K562 (cell line): ENCODE results near the gene TERC. TPM values are rescaled to one million over a fixed set of nuclear protein-coding genes. Genes with fewer than 3 reads are reported as not detected.

Experiments
- DPF2 ChIP-seq: fragments of 450-650 bp; IDR thresholded peaks from 2 replicates; pipeline ENCODE4 v1.6.1; 2016
- HOXB6 ChIP-seq: fragments of 250-450 bp; sonication (Bioruptor Pico); IDR thresholded peaks from 2 replicates; pipeline ENCODE4 v1.5.1; 2022; ENCODE audit warnings: mild to moderate bottlenecking, borderline replicate concordance
- NFATC3 ChIP-seq: fragments of 450-650 bp; IDR thresholded peaks from 2 replicates; pipeline ENCODE4 v1.6.1; 2017; ENCODE audit warnings: mild to moderate bottlenecking
- SRF ChIP-seq, 2 experiments: fragments of 250-450, 450-650 bp in 1 of 2; sonication (Bioruptor Pico) in 1 of 2; sonication (generic) in 1 of 2; formaldehyde crosslinking; IDR thresholded peaks; 2 replicates each; pipeline versions ENCODE4 v1.5.0 to v1.5.1; 2020 to 2022; ENCODE audit warnings: mild to moderate bottlenecking in 1 of 2, missing genetic modification reagents in 1 of 2
- ZNF232 ChIP-seq: sonication (generic); formaldehyde crosslinking; IDR thresholded peaks from 2 replicates; pipeline ENCODE4 v1.8.0; 2022; ENCODE audit warnings: mild to moderate bottlenecking, missing genetic modification reagents
- polyA plus RNA-seq, 8 experiments: library from polyadenylated mRNA; depleted of rRNA in 4 of 8; stranded (reverse) in 5 of 8; unstranded in 3 of 8; fragments of >200 nt; fragmentation: Nextera tagmentation in 2 of 8; fragmentation: Illumina TruSeq in 1 of 8; extraction: Ambion mirVana in 2 of 8; extraction: Trizol in 1 of 8; gene quantifications; 2 replicates each; pipeline versions ENCODE4 v1.2.1 to v1.2.3, GENCODE V29; 2011 to 2014; ENCODE audit warnings: inconsistent platforms in 1 of 8, missing spikeins in 1 of 8
- total RNA-seq, 7 experiments: library from RNA; depleted of rRNA in 6 of 7; stranded (reverse); fragments of >200 nt in 6 of 7; fragmentation: Illumina TruSeq in 2 of 7; extraction: Trizol in 2 of 7; gene quantifications; 2 replicates each; pipeline versions ENCODE4 v1.2.1 to v1.2.3, GENCODE V29; 2011 to 2021; ENCODE audit warnings: low replicate concordance in 1 of 7
- TF ChIP-seq, protein P1 (sequence below): fragments of 450-650 bp; formaldehyde crosslinking; IDR thresholded peaks from 2 replicates; pipeline ENCODE4 v1.4.0; 2020; ENCODE audit warnings: mild to moderate bottlenecking, moderate library complexity
- TF ChIP-seq, protein P2 (sequence below): fragments of 450-650 bp; IDR thresholded peaks from 2 replicates; pipeline ENCODE4 v1.6.1; 2016; ENCODE audit warnings: low read depth
- TF ChIP-seq, protein P3 (sequence below): fragments of 450-650 bp; IDR thresholded peaks from 2 replicates; pipeline ENCODE4 v1.6.1; 2017; ENCODE audit warnings: antibody characterized with exemption, mild to moderate bottlenecking
- TF ChIP-seq, protein P4 (sequence below): fragments of 450-650 bp; IDR thresholded peaks from 2 replicates; pipeline ENCODE4 v1.6.1; 2016; ENCODE audit warnings: borderline replicate concordance

TERC gene
- total and polyA plus RNA-seq, 9 of the 15 experiments (the other 6 are each of a cell fraction or from before 2014, with no cell fraction given), result 0.77 to 234 (median 27.9) TPM; not detected in 3

DNA sequence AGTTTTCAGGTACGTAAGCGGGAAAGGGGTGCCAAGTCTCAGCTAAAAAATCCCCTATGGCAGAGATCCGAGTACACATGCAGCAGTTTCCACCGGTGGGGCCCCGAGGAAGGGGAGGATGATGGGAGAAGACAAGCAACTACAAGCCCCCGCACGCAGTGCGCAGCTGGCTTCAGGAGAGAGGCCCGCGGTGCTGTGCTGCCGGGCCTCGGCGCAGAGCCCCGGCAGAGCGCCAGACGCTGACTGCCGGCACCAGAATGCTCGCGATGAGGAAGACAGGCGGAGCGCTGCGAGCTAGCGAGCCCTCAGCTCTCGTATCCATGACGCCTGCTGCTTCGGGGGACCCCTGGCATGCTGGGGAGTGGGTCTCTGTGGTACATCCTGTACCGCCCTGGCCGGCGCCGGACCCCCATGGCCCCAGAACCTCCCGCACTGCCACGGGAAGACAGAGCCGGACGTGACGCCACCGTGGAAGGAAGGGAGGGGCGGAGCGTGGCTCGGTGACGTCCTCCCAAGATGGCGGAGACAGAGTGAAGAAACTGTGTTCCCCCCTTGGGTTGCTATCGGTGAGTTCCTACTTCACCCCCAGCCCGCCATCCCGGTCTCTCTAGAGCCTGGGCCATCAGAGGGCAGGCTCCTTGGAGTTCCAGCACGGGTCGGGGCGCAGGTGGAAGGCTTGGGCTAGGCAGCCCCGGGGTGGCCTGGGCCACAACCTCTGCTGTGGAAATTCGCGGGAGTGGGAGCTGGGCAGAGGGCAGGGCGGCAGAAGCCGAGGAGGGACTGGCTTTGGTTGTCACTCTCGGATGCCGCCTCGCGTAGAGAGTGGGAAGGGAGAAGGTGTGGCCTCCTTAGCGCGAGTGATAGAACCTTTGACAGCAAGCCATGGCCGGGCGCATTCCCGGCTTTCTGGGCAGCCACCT, 8.3 kb upstream of the TERC start, which contains the start of gene MYNN (continued):
- TF ChIP-seq, protein P1, sequence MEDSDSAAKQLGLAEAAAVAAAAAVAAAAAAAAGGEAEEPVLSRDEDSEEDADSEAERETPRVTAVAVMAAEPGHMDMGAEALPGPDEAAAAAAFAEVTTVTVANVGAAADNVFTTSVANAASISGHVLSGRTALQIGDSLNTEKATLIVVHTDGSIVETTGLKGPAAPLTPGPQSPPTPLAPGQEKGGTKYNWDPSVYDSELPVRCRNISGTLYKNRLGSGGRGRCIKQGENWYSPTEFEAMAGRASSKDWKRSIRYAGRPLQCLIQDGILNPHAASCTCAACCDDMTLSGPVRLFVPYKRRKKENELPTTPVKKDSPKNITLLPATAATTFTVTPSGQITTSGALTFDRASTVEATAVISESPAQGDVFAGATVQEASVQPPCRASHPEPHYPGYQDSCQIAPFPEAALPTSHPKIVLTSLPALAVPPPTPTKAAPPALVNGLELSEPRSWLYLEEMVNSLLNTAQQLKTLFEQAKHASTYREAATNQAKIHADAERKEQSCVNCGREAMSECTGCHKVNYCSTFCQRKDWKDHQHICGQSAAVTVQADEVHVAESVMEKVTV, result peak; percentile 36; the same call in 1 of the 2 replicates
- TF ChIP-seq ZNF232 (CRISPR knock-in tag) (0 out of 2 replicates have a peak, but pooled peaks have one; percentile 76), HOXB6 (CRISPR knock-in tag) (no peak), SRF (CRISPR knock-in tag; IDR thresholded peaks at IDR 0.05) (peak in 1 of 2 experiments; percentile 79; a peak in 1 of 4 replicates), DPF2 (peak; percentile 22; the same call in 1 of the 2 replicates), NFATC3 (no peak)
- TF ChIP-seq, protein P2, sequence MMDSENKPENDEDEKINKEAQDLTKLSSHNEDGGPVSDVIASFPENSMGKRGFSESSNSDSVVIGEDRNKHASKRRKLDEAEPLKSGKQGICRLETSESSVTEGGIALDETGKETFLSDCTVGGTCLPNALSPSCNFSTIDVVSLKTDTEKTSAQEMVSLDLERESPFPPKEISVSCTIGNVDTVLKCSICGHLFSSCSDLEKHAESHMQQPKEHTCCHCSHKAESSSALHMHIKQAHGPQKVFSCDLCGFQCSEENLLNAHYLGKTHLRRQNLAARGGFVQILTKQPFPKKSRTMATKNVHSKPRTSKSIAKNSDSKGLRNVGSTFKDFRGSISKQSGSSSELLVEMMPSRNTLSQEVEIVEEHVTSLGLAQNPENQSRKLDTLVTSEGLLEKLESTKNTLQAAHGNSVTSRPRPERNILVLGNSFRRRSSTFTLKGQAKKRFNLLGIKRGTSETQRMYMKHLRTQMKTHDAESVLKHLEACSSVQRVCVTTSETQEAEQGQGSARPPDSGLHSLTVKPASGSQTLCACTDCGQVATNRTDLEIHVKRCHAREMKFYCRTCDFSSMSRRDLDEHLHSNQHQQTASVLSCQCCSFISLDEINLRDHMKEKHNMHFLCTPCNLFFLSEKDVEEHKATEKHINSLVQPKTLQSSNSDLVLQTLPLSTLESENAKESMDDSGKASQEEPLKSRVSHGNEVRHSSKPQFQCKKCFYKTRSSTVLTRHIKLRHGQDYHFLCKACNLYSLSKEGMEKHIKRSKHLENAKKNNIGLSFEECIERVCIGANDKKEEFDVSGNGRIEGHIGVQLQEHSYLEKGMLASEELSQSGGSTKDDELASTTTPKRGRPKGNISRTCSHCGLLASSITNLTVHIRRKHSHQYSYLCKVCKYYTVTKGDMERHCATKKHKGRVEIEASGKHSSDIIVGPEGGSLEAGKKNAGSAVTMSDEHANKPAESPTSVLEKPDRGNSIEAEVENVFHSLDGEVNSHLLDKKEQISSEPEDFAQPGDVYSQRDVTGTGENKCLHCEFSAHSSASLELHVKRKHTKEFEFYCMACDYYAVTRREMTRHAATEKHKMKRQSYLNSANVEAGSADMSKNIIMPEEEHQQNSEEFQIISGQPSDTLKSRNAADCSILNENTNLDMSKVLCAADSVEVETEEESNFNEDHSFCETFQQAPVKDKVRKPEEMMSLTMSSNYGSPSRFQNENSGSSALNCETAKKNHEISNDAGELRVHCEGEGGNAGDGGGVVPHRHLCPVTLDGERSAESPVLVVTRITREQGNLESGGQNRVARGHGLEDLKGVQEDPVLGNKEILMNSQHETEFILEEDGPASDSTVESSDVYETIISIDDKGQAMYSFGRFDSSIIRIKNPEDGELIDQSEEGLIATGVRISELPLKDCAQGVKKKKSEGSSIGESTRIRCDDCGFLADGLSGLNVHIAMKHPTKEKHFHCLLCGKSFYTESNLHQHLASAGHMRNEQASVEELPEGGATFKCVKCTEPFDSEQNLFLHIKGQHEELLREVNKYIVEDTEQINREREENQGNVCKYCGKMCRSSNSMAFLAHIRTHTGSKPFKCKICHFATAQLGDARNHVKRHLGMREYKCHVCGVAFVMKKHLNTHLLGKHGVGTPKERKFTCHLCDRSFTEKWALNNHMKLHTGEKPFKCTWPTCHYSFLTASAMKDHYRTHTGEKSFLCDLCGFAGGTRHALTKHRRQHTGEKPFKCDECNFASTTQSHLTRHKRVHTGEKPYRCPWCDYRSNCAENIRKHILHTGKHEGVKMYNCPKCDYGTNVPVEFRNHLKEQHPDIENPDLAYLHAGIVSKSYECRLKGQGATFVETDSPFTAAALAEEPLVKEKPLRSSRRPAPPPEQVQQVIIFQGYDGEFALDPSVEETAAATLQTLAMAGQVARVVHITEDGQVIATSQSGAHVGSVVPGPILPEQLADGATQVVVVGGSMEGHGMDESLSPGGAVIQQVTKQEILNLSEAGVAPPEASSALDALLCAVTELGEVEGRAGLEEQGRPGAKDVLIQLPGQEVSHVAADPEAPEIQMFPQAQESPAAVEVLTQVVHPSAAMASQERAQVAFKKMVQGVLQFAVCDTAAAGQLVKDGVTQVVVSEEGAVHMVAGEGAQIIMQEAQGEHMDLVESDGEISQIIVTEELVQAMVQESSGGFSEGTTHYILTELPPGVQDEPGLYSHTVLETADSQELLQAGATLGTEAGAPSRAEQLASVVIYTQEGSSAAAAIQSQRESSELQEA, result no peak
- TF ChIP-seq, protein P3, sequence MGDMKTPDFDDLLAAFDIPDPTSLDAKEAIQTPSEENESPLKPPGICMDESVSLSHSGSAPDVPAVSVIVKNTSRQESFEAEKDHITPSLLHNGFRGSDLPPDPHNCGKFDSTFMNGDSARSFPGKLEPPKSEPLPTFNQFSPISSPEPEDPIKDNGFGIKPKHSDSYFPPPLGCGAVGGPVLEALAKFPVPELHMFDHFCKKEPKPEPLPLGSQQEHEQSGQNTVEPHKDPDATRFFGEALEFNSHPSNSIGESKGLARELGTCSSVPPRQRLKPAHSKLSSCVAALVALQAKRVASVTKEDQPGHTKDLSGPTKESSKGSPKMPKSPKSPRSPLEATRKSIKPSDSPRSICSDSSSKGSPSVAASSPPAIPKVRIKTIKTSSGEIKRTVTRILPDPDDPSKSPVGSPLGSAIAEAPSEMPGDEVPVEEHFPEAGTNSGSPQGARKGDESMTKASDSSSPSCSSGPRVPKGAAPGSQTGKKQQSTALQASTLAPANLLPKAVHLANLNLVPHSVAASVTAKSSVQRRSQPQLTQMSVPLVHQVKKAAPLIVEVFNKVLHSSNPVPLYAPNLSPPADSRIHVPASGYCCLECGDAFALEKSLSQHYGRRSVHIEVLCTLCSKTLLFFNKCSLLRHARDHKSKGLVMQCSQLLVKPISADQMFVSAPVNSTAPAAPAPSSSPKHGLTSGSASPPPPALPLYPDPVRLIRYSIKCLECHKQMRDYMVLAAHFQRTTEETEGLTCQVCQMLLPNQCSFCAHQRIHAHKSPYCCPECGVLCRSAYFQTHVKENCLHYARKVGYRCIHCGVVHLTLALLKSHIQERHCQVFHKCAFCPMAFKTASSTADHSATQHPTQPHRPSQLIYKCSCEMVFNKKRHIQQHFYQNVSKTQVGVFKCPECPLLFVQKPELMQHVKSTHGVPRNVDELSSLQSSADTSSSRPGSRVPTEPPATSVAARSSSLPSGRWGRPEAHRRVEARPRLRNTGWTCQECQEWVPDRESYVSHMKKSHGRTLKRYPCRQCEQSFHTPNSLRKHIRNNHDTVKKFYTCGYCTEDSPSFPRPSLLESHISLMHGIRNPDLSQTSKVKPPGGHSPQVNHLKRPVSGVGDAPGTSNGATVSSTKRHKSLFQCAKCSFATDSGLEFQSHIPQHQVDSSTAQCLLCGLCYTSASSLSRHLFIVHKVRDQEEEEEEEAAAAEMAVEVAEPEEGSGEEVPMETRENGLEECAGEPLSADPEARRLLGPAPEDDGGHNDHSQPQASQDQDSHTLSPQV, result no peak
- TF ChIP-seq, protein P4, sequence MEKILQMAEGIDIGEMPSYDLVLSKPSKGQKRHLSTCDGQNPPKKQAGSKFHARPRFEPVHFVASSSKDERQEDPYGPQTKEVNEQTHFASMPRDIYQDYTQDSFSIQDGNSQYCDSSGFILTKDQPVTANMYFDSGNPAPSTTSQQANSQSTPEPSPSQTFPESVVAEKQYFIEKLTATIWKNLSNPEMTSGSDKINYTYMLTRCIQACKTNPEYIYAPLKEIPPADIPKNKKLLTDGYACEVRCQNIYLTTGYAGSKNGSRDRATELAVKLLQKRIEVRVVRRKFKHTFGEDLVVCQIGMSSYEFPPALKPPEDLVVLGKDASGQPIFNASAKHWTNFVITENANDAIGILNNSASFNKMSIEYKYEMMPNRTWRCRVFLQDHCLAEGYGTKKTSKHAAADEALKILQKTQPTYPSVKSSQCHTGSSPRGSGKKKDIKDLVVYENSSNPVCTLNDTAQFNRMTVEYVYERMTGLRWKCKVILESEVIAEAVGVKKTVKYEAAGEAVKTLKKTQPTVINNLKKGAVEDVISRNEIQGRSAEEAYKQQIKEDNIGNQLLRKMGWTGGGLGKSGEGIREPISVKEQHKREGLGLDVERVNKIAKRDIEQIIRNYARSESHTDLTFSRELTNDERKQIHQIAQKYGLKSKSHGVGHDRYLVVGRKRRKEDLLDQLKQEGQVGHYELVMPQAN, result peak; percentile 37
